K562 treated with DMSO at 1 percent for 48 hours (cell line): ENCODE results near the gene KIF19. TPM values are rescaled to one million over a fixed set of nuclear protein-coding genes. Genes with fewer than 3 reads are reported as not detected.

ENCODE experiments used
- total RNA-seq: library from RNA; unstranded; fragments of 300-600 nt; gene quantifications from 2 replicates; pipeline ENCODE4 v1.2.3, GENCODE V29; 2022; ENCODE audit warnings: low replicate concordance; ENCODE audit errors: extremely low read depth

KIF19 gene
- total RNA-seq = not detected in 2 replicates

DNA sequence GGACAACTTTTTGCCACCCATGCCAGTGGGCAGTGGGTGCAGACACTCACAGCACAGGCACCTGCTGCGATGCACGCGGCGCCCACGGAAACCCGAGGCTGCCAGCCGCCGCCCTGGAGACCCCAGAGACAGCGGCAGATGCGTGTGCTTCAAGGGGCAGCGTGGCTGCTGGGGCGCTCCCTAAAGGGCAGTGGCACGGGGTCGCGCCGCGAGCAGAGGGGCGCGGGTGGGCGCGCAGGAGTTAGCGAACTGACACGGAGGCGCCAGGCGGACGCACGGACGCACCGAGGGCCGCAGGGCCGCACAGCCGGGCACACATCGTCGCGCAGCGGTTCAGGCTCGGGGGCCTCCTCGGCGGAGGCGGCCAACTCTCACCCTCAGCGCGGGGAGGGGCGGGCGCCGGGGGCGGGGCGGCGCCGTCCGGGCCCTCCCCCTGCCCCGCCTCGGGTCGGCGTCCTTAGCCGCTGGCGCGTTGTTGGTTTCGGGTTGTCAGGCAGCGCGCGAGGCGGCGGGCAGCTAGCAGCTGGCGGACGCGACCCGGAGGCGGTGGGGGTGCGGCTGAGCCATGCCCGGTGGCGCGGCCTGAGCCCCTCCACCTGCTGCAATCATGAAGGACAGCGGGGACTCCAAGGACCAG, at the start of gene KIF19:
KIF19 (plus strand) TSS at position 484 of the 637 bp plus-strand sequence; CDS start at position 608, 124 bp downstream.

DNA sequence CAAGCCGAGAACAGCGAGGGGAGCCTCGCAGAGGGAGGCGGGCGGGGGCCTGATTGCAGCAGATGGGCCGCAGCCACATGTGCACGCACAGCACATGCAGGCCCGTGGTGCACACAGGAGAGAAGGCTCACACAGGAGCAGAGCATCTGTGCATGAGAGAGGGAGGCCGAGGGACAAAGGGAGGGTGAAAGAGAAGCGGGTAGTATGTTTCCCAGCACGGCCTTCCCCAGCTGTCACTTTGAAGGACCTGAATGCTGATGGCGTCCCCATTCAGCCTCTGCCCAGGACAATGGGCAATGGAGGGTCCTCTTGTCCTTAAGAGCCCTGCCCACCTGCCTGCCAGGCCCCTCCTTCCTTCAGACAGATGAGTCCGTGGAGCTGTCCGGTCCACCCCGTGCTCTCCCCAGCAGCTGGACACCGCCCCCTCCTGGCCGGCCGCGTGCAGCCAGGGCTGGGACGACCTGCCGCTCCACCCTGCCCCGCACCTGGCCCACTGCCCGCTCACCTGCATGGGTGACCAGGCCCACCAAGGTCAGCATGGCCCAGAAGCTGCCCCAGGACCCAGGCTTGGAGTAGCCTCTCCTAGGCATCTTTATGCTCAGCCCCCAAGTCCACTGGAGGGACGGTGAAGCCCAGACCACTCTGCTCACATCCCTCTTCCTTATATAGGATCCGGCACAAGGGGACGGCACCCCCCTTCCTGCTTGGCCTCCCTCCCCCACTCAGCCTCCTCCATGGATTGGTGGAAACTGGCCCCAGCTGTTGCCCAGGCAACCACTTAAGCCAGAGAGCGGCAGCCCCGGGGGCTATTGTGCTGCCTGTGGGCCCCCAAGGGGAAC, 35.4 kb downstream of the KIF19 start, which contains the start of gene BTBD17:
BTBD17 (minus strand) TSS at position 639 of the 839 bp plus-strand sequence; CDS start at position 590, 49 bp downstream.

GRCh38 chr17:74367206-74367605, 41.2 kb downstream of the KIF19 start, which contains the start of gene GPR142:
Gene GPR142 (plus strand): TSS chr17:74367506. CDS start chr17:74369541, 2,035 bp downstream.

Other genes with a start within 250 kb of the KIF19 start
- gene RPL38, start 122.5 kb upstream of the KIF19 start, total RNA-seq = not detected in 2 replicates
- not detected in 2 replicates for gene TTYH2, start 112.7 kb upstream of the KIF19 start, total RNA-seq
- not detected in 2 replicates for gene DNAI2, start 52.0 kb upstream of the KIF19 start, total RNA-seq
- not detected in 2 replicates for gene BTBD17, start 35.6 kb downstream of the KIF19 start, total RNA-seq
- not detected in 2 replicates for gene GPR142, start 41.3 kb downstream of the KIF19 start, total RNA-seq
- not detected in 2 replicates for gene GPRC5C, start 105.9 kb downstream of the KIF19 start, total RNA-seq
- gene CD300A, start 140.4 kb downstream of the KIF19 start, total RNA-seq = not detected in 2 replicates
- not detected in 2 replicates for gene CD300LB, start 205.2 kb downstream of the KIF19 start, total RNA-seq
- not detected in 2 replicates for gene CD300C, start 219.9 kb downstream of the KIF19 start, total RNA-seq
- not detected in 2 replicates for gene CD300H, start 241.3 kb downstream of the KIF19 start, total RNA-seq